D721Med (cell line): ENCODE measurements around the gene FKBP5.

Experiments
- DNase-seq: peaks from one replicate; pipeline ENCODE4 v3.0.0; 2011; ENCODE audit warnings: low spot score; ENCODE audit not compliant: insufficient read length
- FAIRE-seq: peaks from 2 replicates; lab custom pipeline; 2011; peaks lifted over from hg19 to GRCh38; lab: Jason Lieb, UNC
- TF ChIP-seq, protein P1 (sequence below): IDR thresholded peaks from 2 replicates; pipeline ENCODE4 v1.5.1; 2012; ENCODE audit warnings: mild to moderate bottlenecking, control low read depth; ENCODE audit not compliant: insufficient read depth; ENCODE audit errors: missing control alignments

The FKBP5 gene

DNA sequence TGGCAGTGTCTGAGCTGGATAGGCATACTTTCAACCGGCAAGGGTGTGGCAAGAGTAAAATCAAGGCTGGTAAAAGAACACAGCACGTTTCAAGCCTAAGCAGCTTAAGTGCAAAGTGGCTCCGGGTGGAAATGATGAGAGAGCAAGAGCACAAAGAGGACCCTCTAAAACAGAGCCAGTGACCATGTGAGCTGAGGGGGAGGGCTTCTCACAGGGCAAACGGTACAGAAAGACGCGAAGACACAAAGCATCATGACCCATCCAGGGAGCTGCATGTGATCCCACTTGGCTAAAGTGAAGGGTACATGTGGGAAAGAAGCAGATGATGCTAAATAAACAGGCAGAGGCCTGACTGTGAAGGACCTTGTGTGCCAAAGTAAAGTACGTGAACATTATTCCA, 25.7 kb downstream of the FKBP5 start:
- DNase-seq, result no peak
- TF ChIP-seq, protein P1, sequence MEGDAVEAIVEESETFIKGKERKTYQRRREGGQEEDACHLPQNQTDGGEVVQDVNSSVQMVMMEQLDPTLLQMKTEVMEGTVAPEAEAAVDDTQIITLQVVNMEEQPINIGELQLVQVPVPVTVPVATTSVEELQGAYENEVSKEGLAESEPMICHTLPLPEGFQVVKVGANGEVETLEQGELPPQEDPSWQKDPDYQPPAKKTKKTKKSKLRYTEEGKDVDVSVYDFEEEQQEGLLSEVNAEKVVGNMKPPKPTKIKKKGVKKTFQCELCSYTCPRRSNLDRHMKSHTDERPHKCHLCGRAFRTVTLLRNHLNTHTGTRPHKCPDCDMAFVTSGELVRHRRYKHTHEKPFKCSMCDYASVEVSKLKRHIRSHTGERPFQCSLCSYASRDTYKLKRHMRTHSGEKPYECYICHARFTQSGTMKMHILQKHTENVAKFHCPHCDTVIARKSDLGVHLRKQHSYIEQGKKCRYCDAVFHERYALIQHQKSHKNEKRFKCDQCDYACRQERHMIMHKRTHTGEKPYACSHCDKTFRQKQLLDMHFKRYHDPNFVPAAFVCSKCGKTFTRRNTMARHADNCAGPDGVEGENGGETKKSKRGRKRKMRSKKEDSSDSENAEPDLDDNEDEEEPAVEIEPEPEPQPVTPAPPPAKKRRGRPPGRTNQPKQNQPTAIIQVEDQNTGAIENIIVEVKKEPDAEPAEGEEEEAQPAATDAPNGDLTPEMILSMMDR, result peak; percentile 7
- FAIRE-seq, result peak; percentile 35

- TF ChIP-seq, protein P1, result no peak
- no peak for DNase-seq
- FAIRE-seq, result no peak
Observed at GRCh38 chr6:35654883-35655282, 33.8 kb downstream of the FKBP5 start.

- peak; percentile 51 for FAIRE-seq
- DNase-seq, result no peak
- TF ChIP-seq, protein P1, result no peak
Observed at GRCh38 chr6:35651244-35651643, 37.5 kb downstream of the FKBP5 start.

GRCh38 chr6:35650015-35650414, 38.7 kb downstream of the FKBP5 start:
- DNase-seq, result no peak
- no peak for FAIRE-seq
- TF ChIP-seq, protein P1, result no peak

DNA sequence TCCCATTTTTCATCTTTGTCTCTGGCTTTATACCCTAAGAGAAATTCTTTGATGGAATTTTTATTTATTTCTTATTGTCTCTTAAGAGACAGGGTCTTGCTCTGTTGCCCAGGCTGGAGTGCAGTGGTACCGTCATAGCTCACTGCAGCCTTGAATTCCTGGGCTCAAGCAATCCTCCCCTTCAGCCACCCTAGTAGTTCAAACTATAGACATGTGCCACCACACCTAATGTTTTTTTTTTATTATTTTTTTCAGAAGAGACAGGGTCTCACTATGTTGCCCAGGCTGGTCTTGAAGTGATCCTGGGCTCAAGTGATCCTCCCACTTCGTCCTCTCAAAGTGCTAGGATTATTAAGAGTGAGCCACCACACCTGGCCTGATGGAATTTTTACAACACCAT, 40.5 kb downstream of the FKBP5 start:
- DNase-seq (no peak), FAIRE-seq (no peak)
- TF ChIP-seq, protein P1, result no peak

- TF ChIP-seq, protein P1, result no peak
- FAIRE-seq (no peak), DNase-seq (no peak)
Observed at GRCh38 chr6:35647400-35647799, 41.3 kb downstream of the FKBP5 start.

GRCh38 chr6:35643162-35643535, 45.6 kb downstream of the FKBP5 start:
- DNase-seq (no peak), FAIRE-seq (no peak)
- TF ChIP-seq, protein P1, result no peak
